H1 (cell line): ENCODE data around the gene SPPL3. TPM values are rescaled to one million over a fixed set of nuclear protein-coding genes. Genes with fewer than 3 reads are reported as not detected.

Experiments
- CTCF ChIA-PET: fragments of 300-600 bp; sonication (Branson Sonifier 250); formaldehyde crosslinking; loops from one replicate; lab custom pipeline; 2021; ENCODE audit not compliant: partially characterized antibody; lab: Charles Lee
- POLR2A ChIA-PET: fragments of 300-600 bp; sonication (Branson Sonifier 250); formaldehyde crosslinking; loops from one replicate; lab custom pipeline; 2021; ENCODE audit warnings: inconsistent platforms; ENCODE audit not compliant: partially characterized antibody; lab: Charles Lee
- DNase-seq, 2 experiments: peaks; one replicate each; pipeline versions ENCODE4 v3.0.0 to v3.0.0-alpha.2; 2010 to 2022; ENCODE audit warnings: low spot score in 2 of 2, low read depth in 1 of 2, mixed read lengths in 1 of 2
- FAIRE-seq: peaks from 2 replicates; lab custom pipeline; 2011; peaks lifted over from hg19 to GRCh38; lab: Jason Lieb, UNC
- H2AFZ ChIP-seq: 2 replicates; pipeline ENCODE4 v1.8.1; 2012; ENCODE audit warnings: low read length, inconsistent platforms
- H2AK5ac ChIP-seq: 2 replicates; pipeline ENCODE4 v1.6.1; 2013; ENCODE audit warnings: low read depth, low read length
- H2BK120ac ChIP-seq: replicated peaks from 2 replicates; pipeline ENCODE3; 2013; ENCODE audit warnings: low read depth, low read length, inconsistent platforms
- H2BK12ac ChIP-seq: 2 replicates; pipeline ENCODE4 v1.6.1; 2013; ENCODE audit warnings: low read depth, low read length
- H2BK15ac ChIP-seq: 2 replicates; pipeline ENCODE4 v1.6.1; 2013; ENCODE audit warnings: low read length
- H2BK20ac ChIP-seq: 2 replicates; pipeline ENCODE4 v1.6.1; 2013; ENCODE audit warnings: low read length
- H2BK5ac ChIP-seq: 2 replicates; pipeline ENCODE4 v1.6.1; 2013; ENCODE audit warnings: low read depth, low read length
- H3K14ac ChIP-seq: 2 replicates; pipeline ENCODE4 v1.6.1; 2013; ENCODE audit warnings: inconsistent platforms; ENCODE audit not compliant: insufficient read length
- H3K18ac ChIP-seq: 2 replicates; pipeline ENCODE4 v1.6.1; 2013; ENCODE audit warnings: low read length; ENCODE audit errors: extremely low read depth
- H3K23ac ChIP-seq: 2 replicates; pipeline ENCODE4 v1.6.1; 2013; ENCODE audit warnings: inconsistent platforms; ENCODE audit not compliant: insufficient read length
- H3K23me2 ChIP-seq: 2 replicates; pipeline ENCODE4 v1.6.1; 2013; ENCODE audit warnings: low read depth, low read length
- H3K27ac ChIP-seq: 2 replicates; pipeline ENCODE4 v1.6.1; 2011; ENCODE audit warnings: low read depth, low read length, inconsistent platforms
- H3K27me3 ChIP-seq, 4 experiments: replicated peaks in 1 of 4; 1 replicate in 1 of 4; 2 replicates in 3 of 4; pipeline versions ENCODE4 v1.6.1 to v1.8.1; 2011 to 2013; ENCODE audit warnings: low read length in 3 of 4, mild to moderate bottlenecking in 3 of 4, inconsistent platforms in 2 of 4, mixed read lengths in 2 of 4, moderate library complexity in 1 of 4; ENCODE audit not compliant: control insufficient read depth in 3 of 4, insufficient read depth in 3 of 4; ENCODE audit errors: extremely low read depth in 1 of 4
- H3K36me3 ChIP-seq, 4 experiments: 2 replicates each; pipeline versions ENCODE4 v1.6.1 to v1.8.1; 2011 to 2013; ENCODE audit warnings: mild to moderate bottlenecking in 4 of 4, low read length in 3 of 4, moderate library complexity in 2 of 4, control low read depth in 1 of 4, inconsistent platforms in 1 of 4; ENCODE audit not compliant: insufficient read depth in 4 of 4, control insufficient read depth in 2 of 4
- H3K4ac ChIP-seq: replicated peaks from 2 replicates; pipeline ENCODE3; 2013; ENCODE audit warnings: low read length, low read depth, mixed read lengths, inconsistent platforms; ENCODE audit not compliant: insufficient read length
- H3K4me1 ChIP-seq, 4 experiments: replicated peaks in 1 of 4; 1 replicate in 1 of 4; 2 replicates in 3 of 4; pipeline versions ENCODE4 v1.6.1 to v1.8.1; 2011 to 2013; ENCODE audit warnings: low read length in 3 of 4, inconsistent platforms in 2 of 4, mixed read lengths in 1 of 4; ENCODE audit not compliant: insufficient read depth in 4 of 4, control insufficient read depth in 3 of 4
- H3K4me2 ChIP-seq, 2 experiments: 2 replicates each; pipeline versions ENCODE4 v1.6.1 to v1.8.1; 2011 to 2013; ENCODE audit warnings: low read depth in 2 of 2, low read length in 2 of 2, control low read depth in 1 of 2, inconsistent platforms in 1 of 2, mild to moderate bottlenecking in 1 of 2; ENCODE audit not compliant: insufficient read depth in 1 of 2
- H3K4me3 ChIP-seq, 4 experiments: fragments of 200-600, 300-600 bp in 1 of 4; sonication (generic), shearing (Covaris generic), sonication (Bioruptor Twin) in 1 of 4; 2 replicates each; pipeline versions ENCODE4 v1.5.1 to v1.8.1; 2011 to 2016; ENCODE audit warnings: low read length in 4 of 4, low read depth in 3 of 4, control low read depth in 2 of 4, inconsistent platforms in 2 of 4, mild to moderate bottlenecking in 2 of 4, mixed read lengths in 1 of 4, moderate library complexity in 1 of 4; ENCODE audit not compliant: insufficient read depth in 2 of 4; ENCODE audit errors: extremely low read depth in 1 of 4
- H3K56ac ChIP-seq: replicated peaks from 2 replicates; pipeline ENCODE3; 2013; ENCODE audit warnings: low read depth, mild to moderate bottlenecking, mixed read lengths, low read length, inconsistent platforms; ENCODE audit not compliant: insufficient read length
- H3K79me1 ChIP-seq: 2 replicates; pipeline ENCODE4 v1.6.1; 2013; ENCODE audit warnings: low read depth, low read length, control low read depth
- H3K79me2 ChIP-seq, 2 experiments: 2 replicates each; pipeline versions ENCODE4 v1.6.1 to v1.8.1; 2012 to 2013; ENCODE audit warnings: low read length in 2 of 2, mild to moderate bottlenecking in 2 of 2, inconsistent platforms in 1 of 2; ENCODE audit not compliant: insufficient read depth in 2 of 2, control insufficient read depth in 1 of 2
- H3K9ac ChIP-seq, 4 experiments: replicated peaks in 1 of 4; 1 replicate in 1 of 4; 2 replicates in 3 of 4; pipeline versions ENCODE4 v1.6.1 to v1.8.1; 2011 to 2013; ENCODE audit warnings: low read depth in 3 of 4, low read length in 3 of 4, control low read depth in 2 of 4, mild to moderate bottlenecking in 2 of 4, moderate library complexity in 2 of 4, inconsistent platforms in 1 of 4; ENCODE audit errors: extremely low read depth in 1 of 4
- H3K9me3 ChIP-seq, 2 experiments: 2 replicates each; pipeline versions ENCODE4 v1.6.1 to v1.8.1; 2012 to 2013; ENCODE audit warnings: mild to moderate bottlenecking in 2 of 2, moderate library complexity in 2 of 2, control low read depth in 1 of 2, inconsistent platforms in 1 of 2, low read depth in 1 of 2, low read length in 1 of 2, mixed read lengths in 1 of 2; ENCODE audit not compliant: insufficient read depth in 2 of 2
- H4K20me1 ChIP-seq, 2 experiments: replicated peaks in 1 of 2; 2 replicates each; pipeline versions ENCODE3 to v1.8.1; 2011 to 2013; ENCODE audit warnings: inconsistent platforms in 2 of 2, low read length in 2 of 2, mild to moderate bottlenecking in 1 of 2; ENCODE audit not compliant: insufficient read depth in 2 of 2, control insufficient read depth in 1 of 2
- H4K5ac ChIP-seq: 2 replicates; pipeline ENCODE4 v1.6.1; 2013; ENCODE audit warnings: low read length, low read depth, mixed read lengths, inconsistent platforms; ENCODE audit not compliant: insufficient read length
- H4K8ac ChIP-seq: 2 replicates; pipeline ENCODE4 v1.8.0; 2013; ENCODE audit warnings: mild to moderate bottlenecking, moderate library complexity, low read length, inconsistent platforms; ENCODE audit not compliant: insufficient read depth; ENCODE audit errors: extremely low read depth
- H4K91ac ChIP-seq: replicated peaks from 2 replicates; pipeline ENCODE3; 2013; ENCODE audit warnings: low read length, mixed read lengths, inconsistent platforms; ENCODE audit not compliant: insufficient read length
- HDAC6 ChIP-seq: IDR thresholded peaks from one replicate; pipeline ENCODE4 v1.7.1; 2012; ENCODE audit warnings: low read depth, mild to moderate bottlenecking, inconsistent platforms, low read length, moderate library complexity
- POU5F1 ChIP-seq: IDR thresholded peaks from 2 replicates; pipeline ENCODE4 v1.6.1; 2011; ENCODE audit warnings: low read depth, mild to moderate bottlenecking, low read length, moderate library complexity
- WGBS, 2 experiments: shearing (Covaris generic) in 1 of 2; methylation state at CpG; one replicate each; pipeline versions ENCODE4 v1.1.6 to v1.1.7; 2013 to 2015; ENCODE audit warnings: low lambda C conversion rate in 2 of 2, mixed read lengths in 2 of 2, inconsistent platforms in 1 of 2, low coverage in 1 of 2, missing lambda C conversion rate in 1 of 2; ENCODE audit not compliant: insufficient replicate concordance in 2 of 2, insufficient coverage in 1 of 2, insufficient read length in 1 of 2; ENCODE audit errors: extremely low coverage in 1 of 2, missing lambda C conversion rate in 1 of 2; 5-methylcytosine and 5-hydroxymethylcytosine counted together
- polyA plus RNA-seq, 7 experiments: library from polyadenylated mRNA; depleted of rRNA in 3 of 7; stranded (reverse) in 5 of 7; unstranded in 2 of 7; fragments of >200 nt in 5 of 7; fragments of 200-250 nt in 2 of 7; gene quantifications; 1 replicate in 5 of 7; 2 replicates in 1 of 7; 4 replicates in 1 of 7; pipeline versions ENCODE4 v1.2.1 to v1.2.3, GENCODE V29; 2011 to 2013; ENCODE audit warnings: missing spikeins in 2 of 7, mixed read lengths in 2 of 7
- total RNA-seq: library from RNA; stranded (reverse); fragmentation: NEBNext Ultra II Directional; extraction: Animal tissue kit (Norgen Biotek cat#: 25700); gene quantifications from 2 replicates; pipeline ENCODE4 v1.2.1, GENCODE V29; 2021
- TF ChIP-seq, protein P1 (sequence below): IDR thresholded peaks from 2 replicates; pipeline ENCODE4 v1.6.1; 2011; ENCODE audit warnings: low read length, improper control_type of control experiment

The SPPL3 gene
- total and polyA plus RNA-seq, 2 of the 8 experiments (the other 6 are each of a cell fraction or from before 2014, with no cell fraction given): 27.3 to 48.4 TPM

GRCh38 chr12:120758798-120759590 is 145.2 kb downstream of the SPPL3 start:
- no peak overlapping the region for H4K8ac ChIP-seq
- no peak overlapping the region for H2BK120ac ChIP-seq
- no peak overlapping the region for H2BK20ac ChIP-seq
- CTCF ChIA-PET: interaction anchor here (0.5 to 1.8 kb wide), 7 partner anchors 8 to 392 kb away, joined by 3 to 6 read pairs (median 3); no protein-coding TSS in a partner anchor
- H2AFZ ChIP-seq: no peak overlapping the region
- H3K4me2 ChIP-seq: 0 out of 4 replicates have a peak overlapping the region, but pooled peaks of 1 of the 2 experiments have one; percentile 7
- H3K27me3 ChIP-seq: no peaks in the 10 kb centered on the region
- POLR2A ChIA-PET: interaction anchor here (0.8 kb wide), 1 partner anchor 67 kb away, joined by 3 read pairs; no protein-coding TSS in a partner anchor
- no peak for FAIRE-seq
- no peak overlapping the region for H3K14ac ChIP-seq
- no peaks in the 10 kb centered on the region for H3K79me2 ChIP-seq
- no peaks in the 10 kb centered on the region for H3K79me1 ChIP-seq
- no peak overlapping the region for H3K9ac ChIP-seq
- WGBS, 2 experiments: 79% methylated on average over 7 of the region's 7 CpGs; no CpG with 5 or more reads in 1 of the 2 experiments
- H3K9me3 ChIP-seq: no peaks in the 10 kb centered on the region
- H3K18ac ChIP-seq: no peak overlapping the region
- no peak for DNase-seq
- H2BK15ac ChIP-seq: no peak overlapping the region
- H2AK5ac ChIP-seq: no peak overlapping the region
- H4K91ac ChIP-seq: no peak overlapping the region
- no peaks in the 10 kb centered on the region for H3K23me2 ChIP-seq
- H3K36me3 ChIP-seq: peaks cover 0 to 15% (median 2%) of the 10 kb centered on the region in 4 experiments; a peak in 4 of 8 replicates
- H3K56ac ChIP-seq: no peak overlapping the region
- no peak overlapping the region for H4K5ac ChIP-seq
- no peak overlapping the region for H3K23ac ChIP-seq
- no peak overlapping the region; the same call in 1 of the 2 replicates for H2BK5ac ChIP-seq
- no peak overlapping the region for H3K4ac ChIP-seq
- H3K4me1 ChIP-seq: peaks cover 0 to 10% (median 4%) of the 10 kb centered on the region in 4 experiments; a peak in 4 of 7 replicates
- TF ChIP-seq POU5F1 (peak; percentile 75; the same call in 1 of the 2 replicates), HDAC6 (no peak)
- TF ChIP-seq, protein P1, sequence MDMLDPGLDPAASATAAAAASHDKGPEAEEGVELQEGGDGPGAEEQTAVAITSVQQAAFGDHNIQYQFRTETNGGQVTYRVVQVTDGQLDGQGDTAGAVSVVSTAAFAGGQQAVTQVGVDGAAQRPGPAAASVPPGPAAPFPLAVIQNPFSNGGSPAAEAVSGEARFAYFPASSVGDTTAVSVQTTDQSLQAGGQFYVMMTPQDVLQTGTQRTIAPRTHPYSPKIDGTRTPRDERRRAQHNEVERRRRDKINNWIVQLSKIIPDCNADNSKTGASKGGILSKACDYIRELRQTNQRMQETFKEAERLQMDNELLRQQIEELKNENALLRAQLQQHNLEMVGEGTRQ: no peak
- no peak overlapping the region for H3K27ac ChIP-seq
- H4K20me1 ChIP-seq: peaks cover 0 to 2% of the 10 kb centered on the region in 2 experiments
- H3K4me3 ChIP-seq: no peak overlapping the region
- 0 out of 2 replicates have a peak overlapping the region, but pooled peaks have one; percentile 28 for H2BK12ac ChIP-seq
